Neuronal stem cell (in vitro differentiated cells): ENCODE results near the gene IL36B. TPM values are rescaled to one million over a fixed set of nuclear protein-coding genes. Genes with fewer than 3 reads are reported as not detected.

ENCODE experiments used
- DNase-seq: peaks from one replicate; pipeline ENCODE4 v3.0.0-alpha.2; 2013; ENCODE audit warnings: low spot score
- H2AFZ ChIP-seq: one replicate; pipeline ENCODE4 v1.6.1; 2013; ENCODE audit warnings: mild to moderate bottlenecking, low read length, inconsistent platforms
- H2AK5ac ChIP-seq: 2 replicates; pipeline ENCODE4 v1.6.1; 2013; ENCODE audit warnings: low read depth, mild to moderate bottlenecking, inconsistent platforms, low read length, moderate library complexity, mixed read lengths
- H2BK120ac ChIP-seq: 2 replicates; pipeline ENCODE4 v1.6.1; 2013; ENCODE audit warnings: low read depth, mild to moderate bottlenecking, inconsistent platforms, low read length, moderate library complexity, mixed read lengths
- H2BK12ac ChIP-seq: one replicate; pipeline ENCODE4 v1.6.1; 2013; ENCODE audit warnings: low read length, inconsistent platforms
- H2BK15ac ChIP-seq: 2 replicates; pipeline ENCODE4 v1.6.1; 2013; ENCODE audit warnings: mild to moderate bottlenecking, low read length, inconsistent platforms, mixed read lengths
- H2BK5ac ChIP-seq: one replicate; pipeline ENCODE4 v1.6.1; 2013; ENCODE audit warnings: inconsistent platforms, mild to moderate bottlenecking, low read length, moderate library complexity
- H3K14ac ChIP-seq: one replicate; pipeline ENCODE4 v1.6.1; 2013; ENCODE audit warnings: low read length, inconsistent platforms
- H3K18ac ChIP-seq: 2 replicates; pipeline ENCODE4 v1.6.1; 2013; ENCODE audit warnings: low read length, inconsistent platforms
- H3K23ac ChIP-seq: 2 replicates; pipeline ENCODE4 v1.6.1; 2013; ENCODE audit warnings: low read depth, mild to moderate bottlenecking, mixed read lengths, low read length, inconsistent platforms; ENCODE audit not compliant: poor library complexity
- H3K27ac ChIP-seq: replicated peaks from 3 replicates; pipeline ENCODE4 v1.5.1; 2013; ENCODE audit warnings: low read length, inconsistent platforms
- H3K27me3 ChIP-seq, 3 experiments: 2 replicates each; pipeline ENCODE4 v1.6.1; 2013; ENCODE audit warnings: low read length in 3 of 3, mild to moderate bottlenecking in 2 of 3, inconsistent platforms in 1 of 3, low read depth in 1 of 3, mixed read lengths in 1 of 3, moderate library complexity in 1 of 3; ENCODE audit not compliant: control insufficient read depth in 3 of 3, insufficient read depth in 3 of 3
- H3K36me3 ChIP-seq, 2 donors: replicated peaks in 1 of 2; 2 replicates each; pipeline ENCODE4 v1.6.1; 2013; ENCODE audit warnings: low read length in 2 of 2; ENCODE audit not compliant: control insufficient read depth in 2 of 2, insufficient read depth in 2 of 2
- H3K4ac ChIP-seq: 2 replicates; pipeline ENCODE4 v1.6.1; 2013; ENCODE audit warnings: inconsistent platforms, mild to moderate bottlenecking, low read length, moderate library complexity
- H3K4me1 ChIP-seq, 2 donors: 1 replicate in 1 of 2; 2 replicates in 1 of 2; pipeline ENCODE4 v1.6.1; 2013; ENCODE audit warnings: low read length in 2 of 2, low read depth in 1 of 2; ENCODE audit not compliant: control insufficient read depth in 2 of 2, insufficient read depth in 1 of 2
- H3K4me2 ChIP-seq: one replicate; pipeline ENCODE4 v1.6.1; 2013; ENCODE audit warnings: mild to moderate bottlenecking, low read length, inconsistent platforms; ENCODE audit not compliant: insufficient read depth, poor library complexity, severe bottlenecking
- H3K4me3 ChIP-seq, 2 donors: 2 replicates each; pipeline ENCODE4 v1.5.1; 2013; ENCODE audit warnings: low read length in 2 of 2, mild to moderate bottlenecking in 2 of 2, inconsistent platforms in 1 of 2, moderate library complexity in 1 of 2
- H3K79me1 ChIP-seq: one replicate; pipeline ENCODE4 v1.6.1; 2013; ENCODE audit warnings: low read depth, mild to moderate bottlenecking, inconsistent platforms, low read length, moderate library complexity
- H3K9ac ChIP-seq: one replicate; pipeline ENCODE4 v1.6.1; 2013; ENCODE audit warnings: mild to moderate bottlenecking, low read depth, low read length, inconsistent platforms; ENCODE audit not compliant: poor library complexity
- H3K9me3 ChIP-seq, 2 donors: replicated peaks in 1 of 2; 2 replicates each; pipeline versions ENCODE3 to v1.6.1; 2013; ENCODE audit warnings: low read length in 2 of 2, mild to moderate bottlenecking in 2 of 2, inconsistent platforms in 1 of 2, low read depth in 1 of 2, mixed read lengths in 1 of 2, moderate library complexity in 1 of 2; ENCODE audit not compliant: control insufficient read depth in 2 of 2, insufficient read depth in 1 of 2
- H4K8ac ChIP-seq: one replicate; pipeline ENCODE4 v1.6.1; 2013; ENCODE audit warnings: low read depth, mild to moderate bottlenecking, inconsistent platforms, low read length, moderate library complexity
- H4K91ac ChIP-seq: one replicate; pipeline ENCODE4 v1.6.1; 2013; ENCODE audit warnings: low read length, low read depth, mild to moderate bottlenecking, inconsistent platforms; ENCODE audit not compliant: poor library complexity
- WGBS, 2 donors: extraction: QIAGEN DNeasy Blood & Tissue Kit; methylation state at CpG; one replicate each; pipeline ENCODE4 v1.1.7; 2013; ENCODE audit warnings: missing lambda C conversion rate in 2 of 2, mixed read lengths in 1 of 2; ENCODE audit not compliant: insufficient read length in 2 of 2, insufficient replicate concordance in 1 of 2; ENCODE audit errors: extremely low coverage in 2 of 2; 5-methylcytosine and 5-hydroxymethylcytosine counted together
- small RNA-seq: library from polyadenylated mRNA; stranded (forward); fragments of <200 nt; extraction: miRNeasy Mini kit (QIAGEN cat#:217004); gene quantifications from one replicate; pipeline ENCODE3, GENCODE V24; 2013; ENCODE audit not compliant: insufficient read depth

Gene IL36B

DNA sequence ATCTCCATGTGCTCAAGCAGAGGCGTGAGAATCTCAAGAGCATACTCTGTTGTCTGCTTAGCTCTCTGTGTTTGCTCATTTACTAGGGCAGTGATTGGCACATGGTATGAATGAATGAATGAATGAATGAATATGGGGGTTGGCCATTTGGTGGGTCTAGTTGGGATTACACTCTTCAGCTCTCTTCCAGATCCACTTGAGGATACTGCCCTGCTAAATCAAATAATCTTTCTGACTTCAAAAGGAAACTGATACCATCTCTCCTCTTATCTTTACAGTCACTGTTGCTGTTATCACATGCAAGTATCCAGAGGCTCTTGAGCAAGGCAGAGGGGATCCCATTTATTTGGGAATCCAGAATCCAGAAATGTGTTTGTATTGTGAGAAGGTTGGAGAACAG, 72.9 kb downstream of the IL36B start:
- WGBS, 2 donors: no CpG with 5 or more reads among the region's 1 CpG
- no peak overlapping the region for H3K9ac ChIP-seq
- H2BK5ac ChIP-seq: no peak overlapping the region

DNA sequence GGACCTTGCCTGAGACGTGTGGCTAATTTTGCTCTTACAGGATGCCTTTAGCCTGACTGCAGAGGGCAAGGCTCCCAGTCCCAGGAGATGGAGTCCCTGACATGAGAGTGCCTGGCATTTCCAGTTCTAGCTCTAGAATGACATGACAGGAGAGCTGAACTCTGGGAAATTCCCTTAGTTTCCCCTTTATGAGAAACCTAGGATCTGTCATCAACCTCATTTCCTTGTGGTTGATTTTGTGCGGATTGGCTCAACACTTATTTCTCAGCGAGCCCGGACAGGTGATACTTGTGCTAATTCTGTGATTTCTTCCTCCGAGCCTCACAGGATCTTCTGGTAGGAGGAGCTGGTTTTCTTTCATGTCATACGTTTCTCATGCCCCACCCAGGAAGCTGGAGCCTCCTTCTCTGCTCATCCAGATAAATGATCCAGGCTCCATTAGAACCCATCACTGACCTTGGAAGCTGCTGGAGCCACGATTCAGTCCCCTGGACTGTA, 75.1 kb downstream of the IL36B start, which contains the start of gene IL36G:
TSS of gene IL36G (plus strand) at position 448 of the 498 bp plus-strand sequence. CDS start 633 bp downstream, outside the sequence.
- no peak within 1 kb of the TSS for H4K91ac ChIP-seq
- H3K4me3 ChIP-seq: peak within 1 kb of the TSS in 1 of 2 donors; percentile 60

More for the DNA sequence above, 72.9 kb downstream of the IL36B start:
- no peaks in the 10 kb centered on the region for H3K36me3 ChIP-seq
- H2AFZ ChIP-seq: no peak overlapping the region
- H2BK12ac ChIP-seq: no peak overlapping the region
- no peak overlapping the region for H2BK15ac ChIP-seq
- H3K4me3 ChIP-seq: no peak overlapping the region
- peaks cover 0 to 6% (median 0%) of the 10 kb centered on the region in 3 experiments for H3K27me3 ChIP-seq
- no peak overlapping the region for H3K23ac ChIP-seq
- no peak overlapping the region for H3K4me2 ChIP-seq
- no peak overlapping the region for H2AK5ac ChIP-seq
- H3K14ac ChIP-seq: no peak overlapping the region
- H3K4ac ChIP-seq: no peak overlapping the region
- no peak overlapping the region for H3K18ac ChIP-seq
- no peak overlapping the region for H2BK120ac ChIP-seq
- no peaks in the 10 kb centered on the region for H3K79me1 ChIP-seq
- DNase-seq: no peak
- H3K27ac ChIP-seq: no peak overlapping the region
- no peak overlapping the region for H4K91ac ChIP-seq
- H3K9me3 ChIP-seq: no peaks in the 10 kb centered on the region
- H3K4me1 ChIP-seq: no peaks in the 10 kb centered on the region
- no peak overlapping the region for H4K8ac ChIP-seq

More for the DNA sequence above, 75.1 kb downstream of the IL36B start, which contains the start of gene IL36G:
- Histone ChIP-seq H3K23ac (no peak within 1 kb of the TSS), H3K4ac (no peak within 1 kb of the TSS), H3K27me3 (peaks cover 0 to 11% (median 0%) of the 10 kb centered on the region in 3 experiments), H3K14ac (no peak within 1 kb of the TSS), H3K9ac (no peak within 1 kb of the TSS), H2BK12ac (no peak within 1 kb of the TSS), H2AFZ (no peak within 1 kb of the TSS), H2BK15ac (no peak within 1 kb of the TSS), H3K18ac (no peak within 1 kb of the TSS), H3K9me3 (no peaks in the 10 kb centered on the region), H3K36me3 (no peaks in the 10 kb centered on the region), H4K8ac (no peak within 1 kb of the TSS), H2BK5ac (no peak within 1 kb of the TSS), H3K79me1 (no peaks in the 10 kb centered on the region), H3K4me1 (no peaks in the 10 kb centered on the region), H2BK120ac (no peak within 1 kb of the TSS), H2AK5ac (no peak within 1 kb of the TSS), H3K4me2 (no peak within 1 kb of the TSS), H3K27ac (no peak within 1 kb of the TSS)
- DNase-seq: no peak
- no CpG with 5 or more reads among the region's 7 CpGs for WGBS, 2 donors

Small RNA genes lying within 50 kb of the gene (small RNA-seq; reads per million reads assigned to genes)
- gene HMGN2P23: not detected
- not detected for gene RNU6-1180P
